Adrenal gland (tissue), 12 donors: ENCODE measurements around the gene AUTS2. TPM values are rescaled to one million over a fixed set of nuclear protein-coding genes. Genes with fewer than 3 reads are reported as not detected.

ENCODE experiments used
- DNase-seq, 7 donors: peaks; one replicate each; pipeline ENCODE4 v3.0.0-alpha.2; 2019 to 2020
- H3K27ac ChIP-seq, 5 donors: fragments of 200-600 bp; sonication (generic) in 4 of 5; 1 replicate in 3 of 5; 2 replicates in 2 of 5; pipeline versions ENCODE4 v1.5.1 to v1.8.0; 2016 to 2020; ENCODE audit warnings: mild to moderate bottlenecking in 1 of 5
- H3K27me3 ChIP-seq: fragments of 200-600 bp; 2 replicates; pipeline ENCODE4 v1.8.0; 2021
- H3K36me3 ChIP-seq, 2 donors: fragments of 200-600 bp; replicated peaks in 1 of 2; 1 replicate in 1 of 2; 2 replicates in 1 of 2; pipeline versions ENCODE4 v1.5.1 to v1.8.0; 2018 to 2022
- H3K4me1 ChIP-seq, 2 donors: fragments of 200-600 bp; replicated peaks in 1 of 2; 1 replicate in 1 of 2; 2 replicates in 1 of 2; pipeline versions ENCODE4 v1.5.1 to v1.8.0; 2018 to 2021
- H3K4me3 ChIP-seq, 4 donors: fragments of 200-600 bp; sonication (generic) in 3 of 4; one replicate each; pipeline ENCODE4 v1.5.1; 2016 to 2018
- H3K9me3 ChIP-seq, 3 donors: fragments of 200-600 bp; sonication (generic) in 1 of 3; replicated peaks in 1 of 3; 1 replicate in 2 of 3; 2 replicates in 1 of 3; pipeline versions ENCODE4 v1.5.1 to v1.8.0; 2016 to 2021
- POLR2A ChIP-seq, 2 donors: fragments of 450-650 bp; IDR thresholded peaks; one replicate each; pipeline ENCODE4 v1.6.1; 2017; ENCODE audit warnings: antibody characterized with exemption in 2 of 2, mild to moderate bottlenecking in 2 of 2, moderate library complexity in 1 of 2
- WGBS, 4 donors: extraction: QIAGEN DNeasy Blood & Tissue Kit in 2 of 4; methylation state at CpG; one replicate each; pipeline versions ENCODE4 v1.1.5 to v1.1.7; 2013 to 2017; 5-methylcytosine and 5-hydroxymethylcytosine counted together
- intact Hi-C, 2 donors: fragments of 100-400 bp; cut with DNase I; formaldehyde crosslinking; loops; one replicate each; pipeline versions ENCODE4 v1.14.1 to v1.15.0; 2022 to 2023
- polyA plus RNA-seq, 3 donors: library from polyadenylated mRNA; stranded (reverse); fragments of 200-250 nt in 2 of 3; fragments of 350-450 nt in 1 of 3; fragmentation: Illumina TruSeq in 1 of 3; extraction: RNeasy Lipid Tissue Mini Kit (QIAGEN cat#74804) in 1 of 3; gene quantifications; one replicate each; pipeline ENCODE4 v1.2.3, GENCODE V29; 2013 to 2014
- total RNA-seq, 9 donors: library from RNA; depleted of rRNA in 4 of 9; stranded (reverse); fragments of >200 nt in 4 of 9; fragments of 120-200 nt in 1 of 9; fragmentation: NEBNext Ultra II Directional in 1 of 9; extraction: Animal tissue kit (Norgen Biotek cat#: 25700) in 1 of 9; gene quantifications; one replicate each; pipeline versions ENCODE4 v1.1.0 to v1.2.4, GENCODE V29; 2013 to 2023
- TF ChIP-seq, protein P1 (sequence below), 6 experiments: fragments of 450-650 bp in 4 of 6; fragments of 200-600 bp in 2 of 6; sonication (generic) in 1 of 6; IDR thresholded peaks; 1 replicate in 5 of 6; 2 replicates in 1 of 6; pipeline versions ENCODE4 v1.5.1 to v1.8.0; 2016 to 2021; ENCODE audit warnings: antibody characterized with exemption in 6 of 6, mild to moderate bottlenecking in 2 of 6, moderate library complexity in 1 of 6
- donor health status: healthy with polysubstance abuse.
- donor health status: Bipolar disorder and iron deficiency.
- donor health status: DM: yes; HTN: yes; CAD: no.
- donor health status: DM: no; HTN: no; CAD: no.
- donor health status: DM: no; HTN: no; CAD: no.
- donor health status: DM: yes; HTN: yes; CAD: no.

The AUTS2 gene
- total and polyA plus RNA-seq, 12 donors: 6.4 to 44.0 (median 15.2) TPM

GRCh38 chr7:70210200-70210935 lies 612.1 kb downstream of the AUTS2 start:
- intact Hi-C loops: no loop called here
- no peak for DNase-seq
- TF ChIP-seq POLR2A (IDR thresholded peaks at IDR 0.05): no peak
- TF ChIP-seq, protein P1, sequence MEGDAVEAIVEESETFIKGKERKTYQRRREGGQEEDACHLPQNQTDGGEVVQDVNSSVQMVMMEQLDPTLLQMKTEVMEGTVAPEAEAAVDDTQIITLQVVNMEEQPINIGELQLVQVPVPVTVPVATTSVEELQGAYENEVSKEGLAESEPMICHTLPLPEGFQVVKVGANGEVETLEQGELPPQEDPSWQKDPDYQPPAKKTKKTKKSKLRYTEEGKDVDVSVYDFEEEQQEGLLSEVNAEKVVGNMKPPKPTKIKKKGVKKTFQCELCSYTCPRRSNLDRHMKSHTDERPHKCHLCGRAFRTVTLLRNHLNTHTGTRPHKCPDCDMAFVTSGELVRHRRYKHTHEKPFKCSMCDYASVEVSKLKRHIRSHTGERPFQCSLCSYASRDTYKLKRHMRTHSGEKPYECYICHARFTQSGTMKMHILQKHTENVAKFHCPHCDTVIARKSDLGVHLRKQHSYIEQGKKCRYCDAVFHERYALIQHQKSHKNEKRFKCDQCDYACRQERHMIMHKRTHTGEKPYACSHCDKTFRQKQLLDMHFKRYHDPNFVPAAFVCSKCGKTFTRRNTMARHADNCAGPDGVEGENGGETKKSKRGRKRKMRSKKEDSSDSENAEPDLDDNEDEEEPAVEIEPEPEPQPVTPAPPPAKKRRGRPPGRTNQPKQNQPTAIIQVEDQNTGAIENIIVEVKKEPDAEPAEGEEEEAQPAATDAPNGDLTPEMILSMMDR (IDR thresholded peaks at IDR 0.05): no peak
- Histone ChIP-seq H3K4me3 (no peak overlapping the region), H3K27me3 (no peaks in the 10 kb centered on the region), H3K9me3 (no peaks in the 10 kb centered on the region), H3K36me3 (no peaks in the 10 kb centered on the region), H3K27ac (no peak overlapping the region), H3K4me1 (no peaks in the 10 kb centered on the region)
- 72 to 90% (median 86%) methylated on average over 5 of the region's 5 CpGs for WGBS, 4 donors

DNA sequence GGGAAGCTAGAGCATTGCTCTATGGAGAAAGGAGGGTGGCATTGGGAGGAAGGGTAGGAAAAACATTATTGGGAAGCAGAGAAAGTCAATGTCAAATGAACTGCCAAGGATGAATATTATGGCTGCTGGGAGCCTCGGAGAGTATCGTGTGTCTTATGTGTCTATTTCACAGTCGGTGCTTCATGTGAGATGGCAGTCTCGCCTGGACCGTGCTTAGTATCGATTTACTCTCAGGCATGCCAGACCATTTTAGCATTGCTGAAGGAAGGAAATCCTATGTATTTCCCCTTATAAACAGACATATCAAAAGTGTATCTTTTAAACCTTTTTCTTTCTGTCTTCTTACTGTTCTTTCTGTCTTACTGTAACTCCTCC lies 612.6 kb downstream of the AUTS2 start:
- intact Hi-C loops: no loop called here
- Histone ChIP-seq H3K27me3 (no peaks in the 10 kb centered on the region), H3K27ac (no peak overlapping the region), H3K4me3 (no peak overlapping the region), H3K4me1 (no peaks in the 10 kb centered on the region), H3K9me3 (no peaks in the 10 kb centered on the region), H3K36me3 (no peaks in the 10 kb centered on the region)
- 91 to 98% (median 96%) methylated on average over 6 of the region's 6 CpGs for WGBS, 4 donors
- TF ChIP-seq POLR2A (IDR thresholded peaks at IDR 0.05): no peak
- TF ChIP-seq, protein P1 (IDR thresholded peaks at IDR 0.05): no peak
- no peak for DNase-seq

GRCh38 chr7:70212281-70212680 lies 614.0 kb downstream of the AUTS2 start:
- DNase-seq: no peak
- WGBS, 4 donors: 92 to 96% (median 94%) methylated on average over 6 of the region's 6 CpGs
- TF ChIP-seq POLR2A (IDR thresholded peaks at IDR 0.05): no peak
- TF ChIP-seq, protein P1 (IDR thresholded peaks at IDR 0.05): no peak
- Histone ChIP-seq H3K27ac (no peak overlapping the region), H3K9me3 (no peaks in the 10 kb centered on the region), H3K4me3 (no peak overlapping the region), H3K36me3 (no peaks in the 10 kb centered on the region), H3K4me1 (no peaks in the 10 kb centered on the region), H3K27me3 (no peaks in the 10 kb centered on the region)
- intact Hi-C loops: no loop called here

DNA sequence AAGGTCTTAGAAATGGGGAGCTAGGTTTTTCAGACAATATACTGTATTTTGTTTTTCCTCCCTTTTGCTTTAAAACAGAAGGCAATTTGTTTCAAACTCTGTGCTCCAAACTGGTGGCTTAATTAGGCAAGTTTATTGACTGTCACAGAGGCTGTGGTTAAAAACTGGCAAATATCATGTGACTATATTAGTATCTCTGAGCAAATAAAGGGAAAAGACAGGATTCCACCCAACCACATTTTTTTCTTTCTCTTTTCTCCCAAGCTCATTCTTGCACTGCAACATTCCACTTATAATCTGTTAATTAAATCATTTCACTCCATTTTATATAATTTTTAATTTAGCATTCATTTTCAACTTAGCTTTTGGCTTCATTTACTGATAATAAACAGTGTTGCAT lies 615.8 kb downstream of the AUTS2 start:
- H3K9me3 ChIP-seq: no peaks in the 10 kb centered on the region
- no peak overlapping the region for H3K4me3 ChIP-seq
- no peaks in the 10 kb centered on the region for H3K4me1 ChIP-seq
- no peak for TF ChIP-seq POLR2A (IDR thresholded peaks at IDR 0.05)
- TF ChIP-seq, protein P1 (IDR thresholded peaks at IDR 0.05): no peak
- no peaks in the 10 kb centered on the region for H3K36me3 ChIP-seq
- DNase-seq: no peak
- H3K27me3 ChIP-seq: no peaks in the 10 kb centered on the region
- intact Hi-C loops: no loop called here
- no peak overlapping the region for H3K27ac ChIP-seq
